ENCODE data around the gene CNDP2.

Gene CNDP2

DNA sequence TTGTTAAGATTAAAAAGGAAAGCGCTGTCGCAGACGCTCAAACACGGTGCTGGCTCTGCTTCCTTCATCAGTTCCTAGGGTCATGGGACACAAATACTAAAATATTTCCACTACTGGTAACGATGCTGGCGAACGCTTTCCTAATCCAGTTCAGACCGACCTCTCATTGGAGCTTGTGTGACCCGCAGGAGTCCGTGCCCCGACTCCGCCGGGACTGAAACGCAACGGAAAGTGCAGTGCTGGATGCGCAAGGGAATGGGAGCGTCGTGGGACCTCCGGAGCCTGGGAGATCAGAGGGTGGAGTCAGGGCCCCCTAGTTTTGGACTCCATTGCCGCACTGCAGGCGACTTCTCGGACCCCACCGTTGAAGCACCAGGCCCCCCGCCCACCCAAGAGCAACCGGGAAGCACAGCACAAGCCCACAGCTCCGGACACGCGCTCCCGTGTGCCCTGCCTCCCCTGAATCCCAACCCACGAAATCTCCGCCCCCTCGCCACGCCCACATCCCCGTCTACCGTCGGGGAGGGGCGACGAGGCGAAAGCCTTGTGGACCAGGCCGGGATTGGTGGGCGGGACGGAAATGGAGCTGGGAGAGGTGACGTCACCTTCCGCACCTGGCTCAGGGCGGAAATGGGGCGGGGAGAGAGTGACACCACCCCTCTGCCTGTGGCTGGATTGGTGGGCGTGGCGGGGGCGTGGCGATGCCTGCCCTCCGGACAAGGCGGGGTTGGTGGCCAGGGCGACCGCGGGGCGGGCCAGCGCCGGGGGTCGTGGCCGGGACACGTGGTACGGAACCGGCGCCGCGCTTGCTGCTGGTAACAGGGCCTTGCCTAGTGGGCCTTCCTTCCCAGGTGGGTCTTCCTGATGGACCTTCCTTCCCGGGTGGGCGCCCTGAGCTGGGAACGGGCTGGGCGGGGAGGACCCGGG lies at the start of gene CNDP2:
TSS of gene CNDP2 (plus strand) at position 783 of the 927 bp plus-strand sequence. CDS start 3,611 bp downstream, outside the sequence.
- peak; percentile 91 to 94 for DNase-seq

DNA sequence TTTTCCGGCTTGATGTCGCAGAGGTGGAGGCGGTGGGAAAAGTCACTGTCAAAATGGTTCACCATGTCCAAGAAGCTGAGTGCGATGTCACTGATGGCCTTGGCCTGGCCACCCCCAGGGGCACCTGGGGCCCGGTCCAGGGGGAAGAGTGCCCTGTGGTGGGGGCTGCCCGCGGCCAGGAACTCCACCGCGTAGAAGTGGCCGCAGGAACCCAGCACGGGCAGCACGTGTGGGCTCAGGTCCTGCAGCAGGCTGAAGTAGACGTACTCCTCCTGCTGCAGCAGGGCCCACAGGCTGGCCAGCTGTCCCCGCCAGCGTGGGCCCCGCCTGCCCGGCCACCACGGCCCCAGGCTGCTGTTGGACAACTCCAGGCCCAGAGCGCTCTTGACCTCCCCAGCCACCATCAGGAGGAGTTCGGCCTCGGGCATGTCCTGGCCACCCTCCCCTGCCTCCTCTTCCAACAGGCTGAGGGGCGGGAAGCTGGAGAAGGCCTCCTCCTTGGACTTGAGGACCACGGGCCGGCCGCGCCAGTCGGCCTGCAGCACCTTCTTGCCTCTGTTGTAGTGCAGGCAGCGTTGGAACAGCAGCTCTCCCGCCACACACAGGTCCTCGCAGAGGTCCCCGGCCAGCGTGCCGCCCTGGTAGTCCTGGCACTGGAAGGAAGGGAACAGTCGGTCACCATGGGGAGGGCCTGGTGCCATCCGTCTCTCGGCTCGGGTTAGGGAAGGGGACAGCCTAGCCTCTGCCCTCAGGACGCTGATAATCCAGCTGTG lies 49.3 kb upstream of the CNDP2 start:
- DNase-seq: no peak

DNA sequence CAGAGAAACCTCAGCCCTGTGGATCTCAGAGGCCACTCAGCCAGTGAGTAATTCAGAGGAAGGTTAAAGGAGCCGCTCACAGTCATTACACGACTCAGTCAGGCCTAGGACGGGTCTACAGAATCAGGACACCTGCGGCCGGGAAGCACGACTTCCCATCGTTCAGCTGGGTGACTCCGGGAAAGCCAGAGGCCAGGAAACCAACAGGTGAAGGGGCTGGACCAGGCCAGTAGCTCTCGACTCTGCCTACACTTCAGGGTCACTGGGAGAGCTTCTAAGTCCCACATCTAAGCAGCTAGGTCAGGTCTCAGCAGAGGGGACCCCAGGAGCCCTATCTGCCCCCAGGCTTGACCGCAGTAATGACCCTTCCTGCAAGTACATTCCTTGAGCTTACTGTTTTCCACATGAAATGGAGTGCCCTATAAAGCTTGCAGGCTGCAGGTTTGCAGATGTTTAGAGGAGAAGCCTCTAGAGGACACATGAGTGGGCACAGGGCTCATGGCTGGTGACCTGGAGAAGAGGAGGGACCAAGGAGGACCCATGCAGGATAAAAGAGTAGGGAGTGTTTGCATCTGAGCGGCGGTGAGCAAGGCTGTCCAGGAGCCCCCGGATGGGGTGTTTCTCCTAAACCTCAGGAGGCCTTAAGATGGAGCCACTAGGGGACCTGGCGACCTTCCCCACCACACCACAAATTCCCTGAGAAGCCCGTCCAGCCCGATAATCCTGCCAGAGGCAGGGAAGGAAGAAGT lies 48.6 kb upstream of the CNDP2 start:
- DNase-seq: no peak

DNA sequence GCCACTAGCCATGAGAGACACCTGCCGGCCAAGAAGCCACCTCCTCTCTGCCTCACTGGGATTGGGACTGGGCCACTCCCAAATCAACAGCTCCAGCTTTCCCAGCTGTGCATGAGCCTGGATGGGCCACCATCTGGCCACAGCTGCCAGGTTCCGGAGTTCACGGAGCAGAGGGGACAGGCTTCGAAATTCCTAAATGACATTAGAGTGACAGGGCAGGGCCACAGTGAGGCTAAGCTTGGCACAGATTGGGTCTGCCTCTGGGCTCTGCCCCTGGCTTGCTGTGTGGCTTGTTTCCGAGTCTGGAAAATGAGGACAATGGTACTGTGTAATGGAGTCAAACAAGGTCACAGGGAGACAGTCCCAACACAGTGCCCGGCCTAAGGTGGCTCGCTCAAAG lies 45.5 kb upstream of the CNDP2 start:
- no peak for DNase-seq

DNA sequence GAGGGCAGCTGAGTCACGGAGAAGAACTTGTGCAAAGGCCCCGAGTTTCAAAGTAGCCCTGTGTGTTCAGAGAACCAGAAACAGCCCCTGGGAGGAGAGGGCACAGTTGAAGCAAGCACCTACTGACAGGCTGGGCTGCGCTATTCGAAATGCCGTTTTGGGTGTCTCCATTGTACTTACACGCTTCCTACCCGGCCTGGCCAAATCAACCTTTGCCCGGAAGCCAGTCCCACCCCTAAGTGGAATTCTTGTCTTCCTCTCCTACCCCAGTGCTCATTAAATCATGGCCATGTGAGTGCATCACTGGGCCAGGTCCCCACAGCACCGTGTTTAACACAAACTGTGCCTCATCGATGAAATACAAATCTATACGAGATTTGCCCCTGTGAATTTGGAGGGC lies 45.0 kb upstream of the CNDP2 start:
- DNase-seq: no peak

DNA sequence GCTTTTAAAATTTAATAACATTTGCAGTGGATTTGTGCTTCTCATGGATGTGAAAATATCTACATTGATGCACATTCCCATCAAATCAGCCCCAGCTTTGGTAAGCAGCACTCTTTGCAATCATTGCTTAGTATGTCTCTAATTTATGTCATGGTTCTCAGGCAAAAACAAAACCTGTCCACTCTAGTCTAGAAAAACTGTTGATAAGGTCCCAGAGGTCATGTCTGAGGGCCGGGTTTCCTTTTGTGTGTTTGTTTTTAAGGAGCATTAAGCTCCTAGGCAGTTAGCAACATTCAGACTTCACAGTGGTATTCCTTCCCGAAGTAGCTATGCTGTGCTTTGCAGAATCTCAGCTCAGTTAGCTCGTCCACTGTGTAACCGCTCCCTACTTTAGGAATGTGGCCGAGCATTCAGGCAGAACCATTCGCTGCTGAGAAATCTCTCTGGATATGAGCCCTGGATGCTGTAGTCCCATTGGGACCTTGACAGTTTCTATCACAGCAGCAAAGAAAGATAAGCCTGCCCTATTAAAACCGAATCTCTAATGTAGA lies 43.1 kb upstream of the CNDP2 start:
- no peak for DNase-seq

DNA sequence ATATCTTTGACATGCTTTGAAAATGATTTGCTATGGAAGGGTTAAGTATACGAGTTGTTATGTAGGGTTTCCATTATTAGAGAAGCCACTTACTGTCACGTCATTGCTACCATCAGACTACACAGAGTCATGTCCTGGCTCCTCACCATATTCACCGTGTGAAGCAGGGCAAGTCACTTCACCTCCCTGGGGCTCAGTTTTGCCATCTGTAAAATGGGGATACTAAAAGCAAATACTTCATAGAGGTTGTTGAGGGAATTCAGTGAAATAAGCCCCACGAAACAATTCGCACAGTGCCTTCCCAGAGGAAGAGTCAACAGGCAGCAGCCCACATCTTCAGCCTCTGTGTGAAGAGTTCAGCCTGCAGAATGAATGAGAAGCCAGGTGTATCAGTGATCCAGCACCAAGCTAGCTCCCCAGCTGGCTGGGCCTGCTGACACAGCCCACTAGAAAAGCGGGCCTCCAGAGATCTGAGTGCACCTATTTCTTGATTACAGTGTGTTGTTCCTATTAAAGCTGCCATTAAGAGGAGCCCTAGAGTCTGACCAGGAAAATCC lies 42.4 kb upstream of the CNDP2 start:
- DNase-seq: no peak

DNA sequence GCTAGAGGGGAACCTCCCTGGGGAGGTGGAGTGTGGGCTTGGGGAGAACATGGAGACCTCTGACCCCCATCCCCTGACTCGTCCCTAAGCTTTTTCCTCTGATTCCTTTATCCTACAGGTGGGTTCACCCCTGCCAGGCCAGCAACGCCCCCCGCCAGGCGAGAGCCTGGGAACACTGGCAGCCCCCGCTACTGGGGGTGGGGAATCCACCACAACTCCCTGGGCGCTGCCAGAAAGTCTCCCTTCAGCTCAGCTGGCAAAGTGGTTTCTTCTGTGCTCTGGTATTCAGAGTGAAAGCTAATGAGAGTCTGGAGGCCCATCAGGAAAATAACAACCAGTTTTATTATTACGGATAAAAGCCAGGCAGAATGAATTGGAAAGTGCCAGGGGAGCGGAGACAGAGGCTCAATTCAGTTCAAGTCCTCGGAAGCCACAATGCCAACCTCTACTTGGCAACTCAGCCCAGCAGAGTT lies 41.8 kb upstream of the CNDP2 start:
- no peak for DNase-seq

DNA sequence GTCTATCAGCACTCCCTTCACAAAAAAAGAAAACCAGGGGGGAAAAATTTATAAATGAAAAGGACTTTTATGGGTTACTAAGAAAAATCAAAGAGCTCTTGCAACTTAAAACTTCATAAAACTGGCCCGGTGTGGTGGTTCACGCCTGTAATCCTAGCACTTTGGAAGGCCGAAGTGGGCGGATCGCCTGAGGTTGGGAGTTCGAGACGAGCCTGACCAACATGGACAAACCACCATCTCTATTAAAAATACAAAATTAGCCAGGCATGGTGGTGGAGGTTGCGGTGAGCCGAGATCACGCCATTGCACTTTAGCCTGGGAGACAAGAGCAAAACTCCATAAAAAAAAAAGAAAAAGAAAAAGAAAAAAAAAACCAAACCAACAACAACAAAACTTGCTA lies 40.8 kb upstream of the CNDP2 start:
- no peak for DNase-seq

DNA sequence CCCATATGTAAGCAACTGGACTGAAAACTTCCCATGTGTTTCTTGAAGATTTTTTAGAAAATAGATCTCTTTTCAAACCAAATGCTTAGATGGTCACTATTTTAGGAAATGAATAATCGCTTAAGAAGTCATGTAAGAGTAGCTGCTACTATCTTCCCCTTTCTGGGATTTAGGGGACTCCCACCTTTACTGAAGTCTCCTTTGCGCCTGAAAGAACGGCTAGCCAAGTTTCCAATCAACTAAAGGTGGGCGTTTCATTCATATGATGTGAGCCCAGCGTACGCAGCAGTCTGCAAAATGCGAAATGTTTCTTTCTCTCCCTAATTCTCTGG lies 40.2 kb upstream of the CNDP2 start:
- no peak for DNase-seq

DNA sequence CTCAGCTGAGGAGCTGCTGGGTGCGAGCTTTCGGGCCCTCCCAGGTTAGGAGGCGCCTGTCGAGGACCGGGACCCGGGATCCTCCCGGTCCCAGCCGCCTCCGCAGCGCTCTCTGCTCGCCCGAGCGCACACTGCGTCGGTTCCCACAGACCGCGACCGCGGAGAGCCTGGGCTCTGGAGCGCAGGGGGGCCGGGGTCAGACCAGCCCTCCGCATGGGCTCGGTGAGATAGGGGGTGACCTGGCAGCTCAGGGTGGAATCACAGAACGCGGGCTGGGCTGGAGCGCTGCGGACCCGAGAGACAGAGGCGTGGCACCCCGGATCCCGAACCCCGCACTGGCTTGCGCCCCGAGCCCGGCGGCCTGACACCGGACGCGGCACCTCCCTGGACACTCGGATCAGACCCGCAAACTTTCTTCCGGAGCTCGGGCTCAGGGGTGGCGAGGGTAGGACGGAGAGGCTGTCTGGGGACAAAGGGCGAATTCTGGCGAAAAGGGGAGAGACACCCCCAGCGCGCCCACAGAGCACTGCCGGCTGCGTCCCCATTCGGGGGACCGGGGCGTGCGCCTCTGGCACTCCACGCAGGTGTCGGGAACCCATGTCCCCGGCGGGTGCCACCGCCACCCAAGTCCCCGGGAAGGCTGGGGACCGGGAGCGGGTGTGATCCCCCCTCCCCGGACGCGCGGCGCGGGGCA lies 39.7 kb upstream of the CNDP2 start:
- no peak for DNase-seq

DNA sequence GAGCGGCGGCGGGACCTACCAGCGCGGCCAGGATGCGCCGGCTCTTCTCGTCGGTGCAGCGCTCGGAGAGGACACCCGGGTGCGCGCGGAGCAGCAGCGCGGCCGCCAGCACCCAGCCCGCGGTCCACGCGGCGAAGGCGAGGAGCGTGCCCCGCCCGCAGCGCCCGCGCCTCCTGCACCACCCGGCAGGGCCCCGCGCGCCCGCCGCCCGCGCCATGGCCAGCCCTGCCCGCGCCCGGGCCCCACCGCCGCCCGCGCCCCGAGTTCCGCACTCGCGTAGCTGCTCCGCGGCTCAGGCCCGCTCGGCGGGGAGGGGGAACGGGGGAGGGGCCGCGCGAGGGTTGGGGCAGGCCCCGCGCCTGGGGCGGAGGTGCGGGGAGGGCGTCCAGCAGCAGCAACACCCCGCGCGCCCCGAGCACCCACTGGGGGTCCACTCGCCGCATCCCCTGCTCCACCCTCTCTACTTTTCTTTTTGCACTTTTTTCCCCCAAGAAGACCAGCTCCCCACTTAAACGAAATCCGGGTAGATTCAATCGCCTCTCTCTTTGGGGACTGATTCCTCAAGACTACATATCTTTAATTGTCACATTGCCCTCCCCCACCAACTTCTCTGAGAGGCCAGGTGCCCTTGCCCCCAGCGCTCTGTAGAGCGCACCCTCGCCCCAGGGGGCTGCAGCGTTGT lies 39.0 kb upstream of the CNDP2 start, which contains the start of gene DIPK1C:
TSS of gene DIPK1C (minus strand) at position 266 of the 682 bp plus-strand sequence. CDS start at position 217, 49 bp downstream.
- no peak for DNase-seq

DNA sequence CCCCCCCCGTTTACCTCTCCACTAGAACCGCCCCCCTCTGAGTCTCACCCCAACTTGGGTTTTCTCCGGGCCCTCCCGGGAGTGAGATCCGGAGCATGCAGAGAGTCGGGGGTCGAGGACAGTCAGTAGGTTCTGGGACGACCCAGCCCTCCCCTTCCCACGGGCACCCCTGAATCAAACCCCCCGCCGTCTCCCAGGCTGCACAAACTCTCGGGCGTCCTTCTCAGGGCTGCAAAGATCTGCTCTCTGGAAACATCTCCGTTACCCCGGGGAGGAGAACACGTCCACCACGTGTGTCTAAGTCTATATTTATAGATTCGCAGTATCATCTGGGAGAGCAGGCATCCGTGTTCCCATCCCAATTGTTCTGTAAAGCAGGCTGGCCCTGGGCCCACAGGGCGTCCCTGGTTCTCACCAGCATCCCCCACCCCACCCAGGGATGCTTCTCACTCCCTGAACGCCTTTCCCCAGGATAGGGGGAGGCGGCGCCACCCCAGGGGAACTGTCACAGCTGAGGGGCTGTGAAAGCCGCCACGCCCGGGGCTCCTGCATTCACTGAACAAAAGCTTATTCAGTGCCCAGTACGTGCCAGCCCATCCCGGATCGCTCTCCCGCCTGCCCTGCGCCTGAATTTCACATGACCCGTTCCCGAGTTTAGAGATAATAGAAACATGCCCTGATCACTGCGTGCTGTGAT lies 38.3 kb upstream of the CNDP2 start:
- no peak for DNase-seq

DNA sequence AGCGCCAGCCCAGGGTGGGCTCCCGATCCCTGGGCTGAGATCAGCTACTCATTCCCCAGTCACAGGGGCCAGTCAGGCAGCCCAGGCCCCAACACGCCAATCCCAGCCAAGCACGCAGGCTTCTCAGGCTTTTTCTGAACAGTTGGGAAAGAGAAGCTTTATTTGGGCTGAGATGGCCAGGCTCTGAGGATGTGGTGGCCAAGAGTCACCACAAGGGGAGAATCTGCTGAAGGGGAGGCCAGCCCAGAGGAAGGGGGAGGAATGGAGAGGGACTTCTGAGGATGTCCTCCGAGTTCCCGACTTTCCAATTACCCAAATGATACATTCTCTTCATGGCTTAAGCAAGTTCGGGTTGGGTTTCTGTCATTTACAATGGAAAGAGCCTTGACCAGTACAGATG lies 36.3 kb upstream of the CNDP2 start:
- peak in 1 of 2 experiments; percentile 8 for DNase-seq

DNA sequence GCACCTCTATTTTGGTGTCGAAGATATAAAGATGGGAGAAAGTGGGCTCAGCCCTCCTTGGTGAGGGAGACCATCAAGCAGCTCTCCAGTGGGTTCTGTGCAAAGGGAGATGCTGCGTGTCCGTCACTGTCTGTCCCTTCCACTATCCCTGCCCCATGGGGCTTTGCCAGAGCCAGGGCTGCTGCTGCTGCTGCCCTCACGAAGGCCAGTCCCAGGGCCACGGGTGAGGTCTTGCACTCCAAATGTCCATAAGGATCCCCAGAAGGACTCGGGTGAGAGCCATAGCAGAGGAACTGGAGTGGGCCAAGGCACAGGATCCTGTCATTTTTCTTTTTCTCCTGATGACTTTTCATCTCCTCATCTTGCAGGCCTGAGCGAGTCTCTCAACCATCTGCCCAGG lies 35.3 kb upstream of the CNDP2 start:
- DNase-seq: no peak

DNA sequence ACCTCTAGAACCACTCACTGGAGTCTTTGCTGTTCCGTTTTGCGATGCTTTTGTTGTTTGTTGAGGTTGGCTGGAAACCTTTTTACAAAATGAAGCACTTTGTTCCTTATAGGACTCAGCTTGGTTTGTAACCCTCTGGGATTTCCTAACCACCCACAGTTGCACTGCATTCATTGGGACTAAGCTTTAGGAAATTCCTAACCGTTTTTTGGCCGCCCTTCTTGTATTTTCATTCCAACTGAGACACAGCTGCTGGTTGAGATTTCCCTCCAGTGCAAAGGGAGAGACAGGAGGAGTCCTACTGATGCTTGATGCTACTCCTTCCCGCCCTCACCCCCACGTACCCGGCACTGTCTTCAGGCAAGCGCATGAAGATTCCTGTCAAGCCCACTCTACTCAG lies 32.9 kb upstream of the CNDP2 start:
- DNase-seq: no peak

DNA sequence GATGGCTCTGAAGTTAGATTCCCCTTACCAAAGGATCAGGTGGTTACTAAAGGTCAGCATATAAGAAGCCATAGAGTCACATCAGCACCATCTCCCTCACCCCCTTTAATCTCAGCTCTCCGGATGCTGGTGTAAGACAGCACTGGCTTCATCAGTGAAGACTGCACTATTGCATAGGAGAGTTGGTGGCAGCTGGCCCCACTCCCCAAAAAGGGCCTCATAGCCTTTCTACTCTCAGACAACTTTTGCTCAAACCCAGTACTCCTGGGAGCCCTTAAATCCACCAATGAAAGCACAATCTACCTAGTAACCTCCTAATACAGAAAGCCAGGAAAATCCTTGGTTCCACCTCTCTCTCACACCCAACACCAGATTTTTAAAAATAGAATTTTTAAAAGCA lies 32.2 kb upstream of the CNDP2 start:
- DNase-seq: no peak

DNA sequence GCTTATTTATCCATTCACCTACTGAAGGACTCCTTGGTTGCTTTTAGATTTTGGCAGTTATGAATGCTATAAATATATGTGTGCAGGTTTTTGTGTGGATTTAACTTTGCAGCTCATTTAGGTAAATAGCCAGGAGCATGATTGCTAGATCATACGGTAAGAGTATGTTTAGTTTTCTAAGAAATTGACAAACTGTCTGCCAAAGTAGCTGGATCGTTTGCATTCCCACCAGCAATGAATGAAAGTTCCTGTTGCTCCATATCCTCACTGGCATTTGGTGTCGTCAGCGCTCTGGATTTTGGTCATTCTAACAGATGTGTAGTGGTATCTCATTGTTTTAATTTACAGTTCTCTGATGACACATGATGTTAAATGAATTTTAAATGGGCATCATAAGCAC lies 30.4 kb upstream of the CNDP2 start:
- DNase-seq: no peak

DNA sequence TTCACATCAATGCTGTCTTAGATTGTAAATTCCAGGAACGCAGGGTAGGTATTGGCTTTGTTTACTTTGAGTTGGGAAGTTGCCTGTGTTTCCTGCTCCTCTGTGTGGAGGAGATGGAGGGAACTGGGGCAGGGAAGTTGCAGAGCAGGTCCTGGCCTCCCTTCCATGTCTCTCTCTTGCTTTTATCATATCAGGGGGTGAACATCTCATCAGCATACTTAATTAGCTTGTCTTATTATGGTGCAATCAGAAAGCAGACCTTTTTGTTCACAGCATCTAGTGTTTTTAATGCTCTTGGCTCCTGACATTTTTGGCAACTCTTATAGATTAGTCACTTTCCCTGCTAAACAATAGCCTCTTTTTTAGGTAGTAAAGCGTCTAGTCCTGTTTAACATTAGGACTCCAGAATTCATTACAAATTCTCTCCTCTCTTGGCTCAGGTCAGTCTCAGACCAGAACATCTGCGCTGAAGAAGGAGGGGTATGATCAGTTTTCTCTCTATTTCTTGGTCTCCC lies 27.6 kb upstream of the CNDP2 start:
- no peak for DNase-seq

DNA sequence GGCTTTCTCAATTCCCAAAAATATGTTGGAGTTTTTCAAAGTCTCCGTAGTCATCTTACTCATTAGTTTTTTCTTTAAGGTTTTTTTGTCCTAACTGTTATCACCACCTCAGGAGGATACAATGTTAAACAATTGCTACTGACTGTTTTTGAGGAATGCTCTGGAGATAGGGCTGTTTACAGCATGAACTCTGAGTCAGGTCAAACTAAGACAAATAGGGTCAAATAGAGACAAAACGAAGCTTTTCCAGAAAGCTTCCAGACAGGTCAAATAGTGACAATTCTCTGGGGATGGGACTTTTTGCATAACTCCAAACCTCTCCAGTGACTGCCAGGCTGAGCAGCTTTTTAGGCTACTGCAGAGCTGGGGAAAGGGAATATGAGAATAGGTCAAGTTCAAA lies 23.9 kb upstream of the CNDP2 start:
- DNase-seq: no peak
